ENCODE results near the gene SKAP2.

Gene SKAP2

GRCh38 chr7:26700386-26700785 lies 164.0 kb downstream of the SKAP2 start:
- TF ChIP-seq CTCF (IDR thresholded peaks at IDR 0.05; ENCODE audit: insufficient read depth, low read length, poor library complexity, severe bottlenecking) = no peak
- H3K4me3 ChIP-seq (replicated peaks; ENCODE audit: low read depth, low read length) = no peak overlapping the region
- no peaks in the 10 kb centered on the region for H3K27me3 ChIP-seq (replicated peaks; ENCODE audit: control insufficient read depth, insufficient read depth, low read length)
- H3K36me3 ChIP-seq (ENCODE audit: control insufficient read depth, insufficient read depth, low read length) = no peaks in the 10 kb centered on the region; the same call in 1 of the 2 replicates
- no peak for DNase-seq (ENCODE audit: extremely low read depth, insufficient read length)

DNA sequence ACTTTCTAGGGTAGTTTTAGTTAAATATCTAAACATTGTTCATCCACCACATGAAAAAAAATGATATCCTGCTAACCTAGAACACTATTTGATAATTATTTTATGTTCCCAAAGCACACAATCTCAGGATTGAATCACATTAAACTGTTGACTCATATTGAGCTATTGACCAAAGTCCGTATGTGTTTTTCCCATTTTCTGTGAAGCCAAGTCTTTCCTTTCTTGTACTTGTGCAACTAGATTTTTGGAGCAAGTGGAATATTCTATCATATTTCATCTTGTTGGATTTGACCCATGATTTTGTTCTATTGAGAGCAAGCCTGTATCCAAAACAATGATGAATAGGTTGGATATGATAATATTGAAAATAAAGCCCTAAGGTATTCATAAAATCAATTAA lies 164.6 kb downstream of the SKAP2 start:
- no peak for TF ChIP-seq CTCF (IDR thresholded peaks at IDR 0.05; ENCODE audit: insufficient read depth, low read length, poor library complexity, severe bottlenecking)
- H3K36me3 ChIP-seq (ENCODE audit: control insufficient read depth, insufficient read depth, low read length) = no peaks in the 10 kb centered on the region; the same call in 1 of the 2 replicates
- no peaks in the 10 kb centered on the region for H3K27me3 ChIP-seq (replicated peaks; ENCODE audit: control insufficient read depth, insufficient read depth, low read length)
- no peak for DNase-seq (ENCODE audit: extremely low read depth, insufficient read length)
- no peak overlapping the region for H3K4me3 ChIP-seq (replicated peaks; ENCODE audit: low read depth, low read length)

DNA sequence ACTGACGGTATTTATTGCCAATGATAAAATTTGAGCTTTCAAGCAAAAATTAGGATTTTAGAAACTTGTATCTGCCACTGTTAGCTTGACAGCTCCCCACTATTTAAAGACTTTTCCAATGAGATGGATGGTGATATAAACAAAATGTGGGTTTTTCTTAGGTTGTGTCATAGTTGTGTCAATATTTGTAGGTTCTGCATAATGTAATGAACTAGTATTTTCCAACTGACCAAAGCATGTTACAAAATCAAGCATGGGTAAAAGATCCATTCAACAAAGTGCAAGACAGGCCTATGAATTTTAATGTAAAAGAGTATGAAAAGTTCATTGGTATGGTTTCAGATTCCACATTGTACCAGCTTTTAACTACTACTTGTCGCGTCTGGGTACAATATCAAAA lies 165.6 kb downstream of the SKAP2 start:
- no peaks in the 10 kb centered on the region for H3K27me3 ChIP-seq (replicated peaks; ENCODE audit: control insufficient read depth, insufficient read depth, low read length)
- TF ChIP-seq CTCF (IDR thresholded peaks at IDR 0.05; ENCODE audit: insufficient read depth, low read length, poor library complexity, severe bottlenecking) = no peak
- H3K4me3 ChIP-seq (replicated peaks; ENCODE audit: low read depth, low read length) = no peak overlapping the region
- no peak for DNase-seq (ENCODE audit: extremely low read depth, insufficient read length)
- no peaks in the 10 kb centered on the region; the same call in 1 of the 2 replicates for H3K36me3 ChIP-seq (ENCODE audit: control insufficient read depth, insufficient read depth, low read length)

- Histone ChIP-seq H3K27me3 (replicated peaks; ENCODE audit: control insufficient read depth, insufficient read depth, low read length) (no peaks in the 10 kb centered on the region), H3K4me3 (replicated peaks; ENCODE audit: low read depth, low read length) (no peak overlapping the region), H3K36me3 (ENCODE audit: control insufficient read depth, insufficient read depth, low read length) (no peaks in the 10 kb centered on the region; the same call in 1 of the 2 replicates)
- DNase-seq (ENCODE audit: extremely low read depth, insufficient read length) = no peak
- no peak for TF ChIP-seq CTCF (IDR thresholded peaks at IDR 0.05; ENCODE audit: insufficient read depth, low read length, poor library complexity, severe bottlenecking)
Observed at GRCh38 chr7:26698194-26698593, 166.2 kb downstream of the SKAP2 start.

- Histone ChIP-seq H3K36me3 (ENCODE audit: control insufficient read depth, insufficient read depth, low read length) (no peaks in the 10 kb centered on the region; the same call in 1 of the 2 replicates), H3K27me3 (replicated peaks; ENCODE audit: control insufficient read depth, insufficient read depth, low read length) (no peaks in the 10 kb centered on the region), H3K4me3 (replicated peaks; ENCODE audit: low read depth, low read length) (no peak overlapping the region)
- TF ChIP-seq CTCF (IDR thresholded peaks at IDR 0.05; ENCODE audit: insufficient read depth, low read length, poor library complexity, severe bottlenecking) = no peak
- DNase-seq (ENCODE audit: extremely low read depth, insufficient read length) = no peak
Observed at GRCh38 chr7:26696978-26697377, 167.4 kb downstream of the SKAP2 start.

GRCh38 chr7:26696161-26696560 lies 168.2 kb downstream of the SKAP2 start:
- H3K27me3 ChIP-seq (replicated peaks; ENCODE audit: control insufficient read depth, insufficient read depth, low read length) = no peaks in the 10 kb centered on the region
- no peak for DNase-seq (ENCODE audit: extremely low read depth, insufficient read length)
- no peak for TF ChIP-seq CTCF (IDR thresholded peaks at IDR 0.05; ENCODE audit: insufficient read depth, low read length, poor library complexity, severe bottlenecking)
- no peak overlapping the region for H3K4me3 ChIP-seq (replicated peaks; ENCODE audit: low read depth, low read length)
- H3K36me3 ChIP-seq (ENCODE audit: control insufficient read depth, insufficient read depth, low read length) = no peaks in the 10 kb centered on the region; the same call in 1 of the 2 replicates
